M059J (cell line): ENCODE results near the gene KIAA0040. TPM values are rescaled to one million over a fixed set of nuclear protein-coding genes. Genes with fewer than 3 reads are reported as not detected.

Experiments used
- DNase-seq: peaks from one replicate; pipeline ENCODE4 v3.0.0-alpha.2; 2012; ENCODE audit warnings: low read depth
- total RNA-seq: library from RNA; depleted of rRNA; stranded (reverse); fragments of >200 nt; shearing (Covaris generic); gene quantifications from 2 replicates; pipeline ENCODE4 v1.2.3, GENCODE V29; 2014

The KIAA0040 gene
- total RNA-seq, 1 experiment from 2014 or later = 4.6 TPM

DNA sequence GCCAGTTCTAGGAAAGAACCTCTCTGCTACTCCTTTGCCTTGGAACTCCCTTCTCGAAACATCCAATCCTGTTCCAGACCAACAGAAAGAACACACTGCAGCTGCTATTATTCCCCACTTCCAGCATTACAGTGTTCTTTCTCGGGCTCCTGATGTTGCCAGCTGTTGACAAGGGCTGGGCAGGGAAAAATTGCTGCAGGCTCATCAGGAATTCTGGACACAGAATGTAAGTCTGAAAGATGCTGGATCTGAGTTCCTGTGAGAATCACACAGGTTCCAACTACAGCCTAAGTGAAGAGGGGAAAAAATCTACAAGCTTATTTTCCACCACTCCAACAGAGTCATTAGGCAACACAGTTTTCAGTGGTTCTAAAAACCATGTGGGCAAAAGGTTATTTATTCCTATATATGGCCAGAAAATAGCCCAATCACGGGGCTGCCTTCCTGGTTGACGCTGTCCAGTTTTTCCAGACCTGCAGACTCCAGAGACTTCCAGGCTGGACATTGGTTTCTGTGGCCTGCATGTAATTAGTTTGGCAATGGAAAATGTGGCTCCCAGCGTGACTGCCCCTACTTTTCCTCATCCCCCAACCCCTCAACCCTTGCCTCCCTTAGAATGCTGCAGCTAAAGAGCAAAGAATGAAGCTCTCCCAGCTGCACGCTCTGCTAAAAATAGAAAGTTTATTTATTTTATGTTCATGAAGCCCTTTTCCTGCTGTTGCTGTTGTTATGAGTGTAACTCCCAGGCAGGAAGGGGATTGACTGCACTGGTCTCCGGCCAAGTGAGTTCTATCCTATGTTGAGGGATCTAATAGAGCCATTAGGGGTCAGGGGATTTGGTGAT, 8.3 kb upstream of the KIAA0040 start:
- peak; percentile 18 for DNase-seq

- DNase-seq = no peak
These were observed 5.8 kb upstream of the KIAA0040 start for GRCh38 chr1:175198332-175198731.

- peak; percentile 82 for DNase-seq
These were observed 5.0 kb upstream of the KIAA0040 start for GRCh38 chr1:175197531-175197930.

GRCh38 chr1:175195798-175196197, 3.2 kb upstream of the KIAA0040 start:
- no peak for DNase-seq

GRCh38 chr1:175195281-175195680, 2.7 kb upstream of the KIAA0040 start:
- no peak for DNase-seq

DNA sequence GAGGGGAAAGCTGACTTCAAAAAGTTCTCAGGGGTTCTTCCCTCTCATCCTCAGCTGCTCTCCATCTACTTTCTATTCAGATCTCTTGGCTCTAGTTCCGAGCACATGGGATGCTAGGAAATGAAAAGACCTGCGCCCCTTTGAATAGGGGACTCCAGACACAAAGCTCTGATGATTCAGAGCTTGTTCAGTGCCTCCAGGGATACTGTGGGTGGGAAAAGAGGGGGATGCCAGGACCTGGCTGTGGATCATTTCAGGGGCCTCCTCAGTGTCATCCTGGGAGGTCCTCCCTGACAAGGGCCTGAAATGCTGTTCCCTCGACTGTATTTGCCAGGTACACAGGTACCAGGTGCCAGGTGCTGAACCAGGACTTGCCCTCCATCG, 943 bp upstream of the KIAA0040 start:
- DNase-seq = peak; percentile 40

DNA sequence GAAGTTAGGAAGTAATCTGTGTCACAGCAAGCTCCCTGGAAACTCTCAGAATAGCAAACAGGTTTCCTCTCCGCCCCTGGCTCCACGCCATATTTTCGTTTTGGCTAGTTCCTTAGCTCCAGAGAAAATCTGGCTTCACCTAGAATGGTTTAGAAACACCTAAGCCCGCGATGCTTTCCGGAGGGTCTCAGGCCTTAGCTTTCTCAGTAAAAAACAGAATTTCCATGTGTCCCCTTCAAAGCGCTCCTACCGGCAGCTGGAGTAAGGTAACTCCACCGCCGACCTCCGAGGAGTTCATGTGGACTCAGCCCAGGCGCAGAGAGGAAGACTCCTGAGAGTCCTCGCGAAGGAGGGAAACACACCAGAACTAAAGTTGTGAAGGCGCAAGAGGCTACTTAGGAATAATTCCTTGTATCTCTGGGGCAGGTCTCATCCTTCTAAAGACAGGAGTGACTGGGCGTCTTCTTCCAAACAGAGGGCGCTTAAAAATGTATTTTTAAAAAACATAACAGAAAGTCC, 406 bp downstream of the KIAA0040 start:
- DNase-seq = peak; percentile 55

- peak; percentile 39 for DNase-seq
These were observed 917 bp downstream of the KIAA0040 start for GRCh38 chr1:175191659-175192058.

DNA sequence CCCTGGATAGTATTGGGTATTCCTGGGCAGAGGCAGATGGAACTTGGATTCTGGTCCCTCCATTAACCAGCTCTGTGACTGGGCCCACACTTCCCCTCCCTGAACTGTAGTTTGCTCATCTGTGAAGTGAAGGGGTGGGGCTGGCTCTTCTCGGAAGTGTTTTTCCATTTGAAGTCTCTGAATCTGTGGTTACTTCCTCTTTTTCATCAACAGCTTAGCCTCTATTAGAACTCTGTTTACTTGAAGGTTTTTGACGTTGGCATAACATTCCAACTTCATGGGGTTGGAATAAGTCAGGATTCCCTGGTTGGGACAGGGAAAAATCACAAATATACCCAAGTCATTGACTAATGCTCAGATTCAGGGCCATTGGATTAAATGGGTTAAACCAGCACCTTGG, 3.6 kb downstream of the KIAA0040 start:
- no peak for DNase-seq

GRCh38 chr1:175186433-175187160, 6.0 kb downstream of the KIAA0040 start:
- DNase-seq = no peak

GRCh38 chr1:175185903-175186302, 6.7 kb downstream of the KIAA0040 start:
- no peak for DNase-seq

- DNase-seq = no peak
These were observed 9.0 kb downstream of the KIAA0040 start for GRCh38 chr1:175183586-175183985.

DNA sequence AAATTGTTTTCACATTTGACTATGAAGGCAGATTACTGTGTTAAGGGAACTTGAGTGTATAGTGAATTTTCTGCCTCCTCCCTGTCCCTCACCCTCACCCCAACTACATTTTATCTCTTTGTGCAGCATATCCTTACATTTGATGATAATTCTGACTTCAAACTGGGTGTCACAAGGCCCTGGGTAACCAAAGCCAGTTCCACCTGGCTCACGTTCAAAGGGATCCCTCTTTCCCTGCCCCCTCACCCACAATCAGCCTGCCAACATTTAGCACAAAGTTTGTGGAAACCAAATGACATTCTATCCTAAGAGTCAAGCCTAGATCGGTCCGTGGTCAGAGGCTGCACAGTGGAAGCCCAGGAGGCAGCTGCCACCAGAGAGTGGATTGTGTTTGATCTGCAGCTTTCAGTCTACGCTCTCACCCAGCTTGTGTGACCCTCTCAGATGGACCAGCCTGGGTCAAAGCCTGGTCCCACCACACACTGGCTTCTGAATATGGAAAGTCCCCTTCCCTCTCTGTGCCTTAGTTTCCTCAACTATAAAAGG, 10.3 kb downstream of the KIAA0040 start:
- DNase-seq = no peak

DNA sequence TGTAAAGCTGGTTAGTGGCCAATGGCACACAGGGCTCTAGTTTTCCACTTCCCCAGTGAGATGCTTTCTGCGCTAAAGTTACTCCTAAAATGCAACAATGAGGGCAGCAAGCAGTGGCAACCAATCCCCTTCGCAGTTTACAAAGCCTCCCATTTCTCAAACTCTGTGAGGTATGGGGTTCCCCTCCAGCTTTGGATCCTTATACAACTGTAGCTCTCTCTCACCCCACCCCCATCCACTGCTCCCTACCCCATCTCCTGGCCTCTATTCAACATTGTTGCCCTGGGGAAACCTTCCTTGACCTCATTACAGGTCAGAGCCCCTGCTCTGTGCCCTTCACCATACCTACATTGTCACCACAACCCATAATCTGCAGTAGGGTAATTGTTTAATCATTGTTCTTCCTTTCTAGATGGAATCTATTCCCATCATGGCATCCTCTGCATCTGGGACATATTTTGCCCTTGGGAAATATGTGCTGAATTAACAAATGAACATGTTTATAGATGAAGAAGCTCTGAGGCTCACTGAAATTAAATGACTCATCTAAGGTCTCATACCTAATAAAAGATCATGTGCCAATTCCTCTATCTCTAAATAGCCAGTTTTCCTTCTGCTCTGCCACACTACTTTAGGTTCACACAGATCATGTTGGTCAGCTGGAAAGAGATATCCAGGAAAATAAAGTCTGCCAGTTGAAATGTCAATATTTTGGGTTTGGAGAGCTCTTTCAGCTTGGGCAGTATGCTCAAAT, 12.6 kb downstream of the KIAA0040 start:
- peak; percentile 56 for DNase-seq

DNA sequence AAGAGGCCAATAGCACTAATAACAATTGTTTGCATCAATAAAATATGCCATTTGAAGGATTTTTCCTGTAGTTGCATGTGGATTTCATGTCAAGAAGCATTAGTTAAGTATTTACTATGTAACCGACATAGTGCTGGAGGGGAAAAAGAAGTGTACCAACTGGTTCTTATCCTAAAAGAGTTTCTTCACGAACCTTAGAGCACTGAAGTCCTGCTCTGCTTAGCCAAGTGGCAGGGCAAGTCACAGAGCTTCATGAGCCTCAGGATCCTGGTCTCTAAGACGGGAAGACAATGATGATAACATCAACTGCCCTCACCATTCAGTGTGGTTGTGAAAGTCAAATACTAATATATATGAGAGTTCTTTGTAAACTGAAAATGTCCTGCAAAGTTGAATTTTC, 14.1 kb downstream of the KIAA0040 start:
- no peak for DNase-seq

GRCh38 chr1:175178056-175178455, 14.5 kb downstream of the KIAA0040 start:
- no peak for DNase-seq

DNA sequence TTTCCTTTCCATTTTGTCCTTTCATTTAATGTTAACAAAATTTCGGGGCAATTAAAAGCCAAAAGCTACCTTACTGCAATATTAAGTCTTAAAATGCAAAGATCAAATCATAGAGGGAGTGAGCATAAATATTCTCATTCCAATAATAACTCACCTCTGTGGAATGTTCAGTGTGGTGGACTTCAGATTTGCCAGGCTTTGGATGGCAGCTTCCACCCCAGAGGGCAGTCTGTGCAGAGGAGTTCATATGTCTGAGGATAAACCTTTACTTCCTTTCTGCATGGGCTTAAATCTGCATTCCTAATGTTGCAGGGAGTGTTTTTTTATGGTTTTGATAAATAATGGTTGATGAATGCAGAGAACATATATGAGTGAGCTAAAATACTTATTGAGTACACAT, 16.3 kb downstream of the KIAA0040 start:
- DNase-seq = peak; percentile 51

DNA sequence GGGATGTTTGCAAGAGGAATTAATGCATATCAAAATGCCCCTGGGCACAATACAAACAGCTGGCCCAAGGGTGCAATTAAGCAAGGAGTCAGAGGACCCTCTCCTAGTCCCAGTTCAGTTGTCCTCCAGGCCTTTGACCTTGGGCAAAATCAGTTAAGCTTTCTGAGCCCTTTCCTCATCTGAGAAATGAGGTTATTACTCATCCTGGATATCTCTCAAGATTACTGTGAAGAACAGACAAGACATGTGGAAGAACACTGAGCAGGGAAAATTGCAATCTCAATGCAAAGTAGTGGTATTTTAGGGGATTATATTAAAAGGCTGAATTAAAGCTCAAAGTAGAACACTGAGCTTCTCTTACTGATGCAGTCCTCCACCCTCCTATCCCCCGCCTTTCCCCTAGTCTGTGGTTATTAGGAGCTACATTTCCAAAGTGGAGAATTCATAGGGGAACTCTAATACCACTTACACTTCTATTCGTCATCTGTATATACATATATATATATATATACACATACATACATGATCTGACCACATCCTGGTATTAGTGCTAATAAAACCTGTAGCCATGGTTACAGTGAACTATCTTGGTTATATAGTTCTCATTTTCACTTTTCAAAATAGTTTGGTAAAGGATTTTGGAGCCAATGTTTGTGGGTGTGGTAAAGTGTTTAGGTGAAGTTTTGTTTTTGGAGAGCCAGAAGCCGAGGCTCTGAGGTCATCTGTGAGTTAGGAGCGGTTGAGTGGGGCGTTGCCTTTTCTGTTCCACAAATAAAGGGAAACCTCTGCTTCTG, 18.1 kb downstream of the KIAA0040 start:
- DNase-seq = no peak

DNA sequence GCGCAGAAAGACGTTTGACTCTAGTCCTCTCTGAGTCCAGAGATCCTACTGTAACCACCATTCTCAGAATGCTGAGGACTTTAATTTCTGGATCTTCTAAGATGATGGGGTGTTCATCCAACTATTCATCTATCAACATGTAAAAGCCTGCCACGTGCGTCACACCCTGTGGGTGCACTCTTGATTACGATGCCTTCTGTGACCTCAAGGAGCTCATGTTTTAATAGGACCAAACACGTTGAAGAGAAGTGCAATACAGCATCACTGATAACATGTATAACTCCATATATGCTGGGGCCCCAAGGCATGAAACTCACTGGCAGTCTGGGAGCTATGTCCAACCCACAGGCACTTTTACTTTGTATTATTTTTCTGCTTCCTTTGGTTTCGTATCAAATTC, 19.0 kb downstream of the KIAA0040 start:
- no peak for DNase-seq

DNA sequence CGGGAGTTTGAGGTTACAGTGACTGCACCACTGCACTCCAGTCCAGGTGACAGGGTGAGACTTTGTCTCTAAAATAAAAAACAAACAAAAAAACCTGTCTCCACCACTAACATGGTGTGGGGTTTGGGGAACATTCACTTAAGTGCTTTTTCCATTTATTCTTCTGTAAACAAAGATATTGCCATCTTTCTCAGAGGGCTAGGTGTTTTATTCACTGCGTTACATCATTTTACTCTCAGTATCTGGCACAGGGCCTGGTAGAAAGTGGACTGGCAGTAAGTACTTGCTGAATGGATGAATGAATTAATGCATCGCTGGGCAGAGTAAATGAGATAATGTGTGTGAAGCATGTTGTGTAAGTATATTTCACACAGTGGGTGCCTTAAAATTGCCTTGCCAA, 20.1 kb downstream of the KIAA0040 start:
- no peak for DNase-seq
